ENCODE results near the gene ZNF606.

ZNF606 gene

DNA sequence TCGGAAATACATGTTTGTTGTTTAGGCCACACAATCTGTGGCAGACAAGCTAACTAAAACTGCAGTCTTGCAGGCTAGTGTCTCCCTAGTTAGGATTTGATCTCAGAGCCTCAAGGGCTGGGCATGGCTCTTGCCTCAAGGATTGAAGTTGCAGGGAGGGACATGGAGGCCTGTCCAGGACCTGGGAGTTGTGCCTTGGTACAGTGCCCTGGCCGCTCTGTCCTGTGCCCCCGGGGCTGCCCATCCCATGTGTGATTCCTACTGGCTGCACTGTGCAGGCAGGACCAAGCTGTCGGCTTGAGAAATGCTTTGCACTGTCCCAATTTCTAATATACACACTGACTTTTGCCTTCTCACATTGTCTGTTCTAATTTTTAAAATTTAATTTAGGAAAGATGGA lies 47.6 kb downstream of the ZNF606 start:
- TF ChIP-seq CTCF (IDR thresholded peaks at IDR 0.05; ENCODE audit: low read depth, low read length, missing control alignments), result no peak
- in situ Hi-C loops (cut with HindIII; ENCODE audit: low pct_ligation_motif_present, low sequenced_read_pairs), result no loop called here
- Histone ChIP-seq H3K27ac (no peak overlapping the region), H3K4me3 (ENCODE audit: low read depth, low read length) (no peak overlapping the region), H3K27me3 (replicated peaks) (no peaks in the 10 kb centered on the region), H3K36me3 (replicated peaks) (no peaks in the 10 kb centered on the region)
- no peak for DNase-seq

- Histone ChIP-seq H3K36me3 (replicated peaks) (no peaks in the 10 kb centered on the region), H3K4me3 (ENCODE audit: low read depth, low read length) (no peak overlapping the region), H3K27me3 (replicated peaks) (no peaks in the 10 kb centered on the region), H3K27ac (no peak overlapping the region)
- no peak for DNase-seq
- TF ChIP-seq CTCF (IDR thresholded peaks at IDR 0.05; ENCODE audit: low read depth, low read length, missing control alignments), result no peak
- in situ Hi-C loops (cut with HindIII; ENCODE audit: low pct_ligation_motif_present, low sequenced_read_pairs), result no loop called here
Observed at GRCh38 chr19:57949702-57950101, 52.9 kb downstream of the ZNF606 start.

DNA sequence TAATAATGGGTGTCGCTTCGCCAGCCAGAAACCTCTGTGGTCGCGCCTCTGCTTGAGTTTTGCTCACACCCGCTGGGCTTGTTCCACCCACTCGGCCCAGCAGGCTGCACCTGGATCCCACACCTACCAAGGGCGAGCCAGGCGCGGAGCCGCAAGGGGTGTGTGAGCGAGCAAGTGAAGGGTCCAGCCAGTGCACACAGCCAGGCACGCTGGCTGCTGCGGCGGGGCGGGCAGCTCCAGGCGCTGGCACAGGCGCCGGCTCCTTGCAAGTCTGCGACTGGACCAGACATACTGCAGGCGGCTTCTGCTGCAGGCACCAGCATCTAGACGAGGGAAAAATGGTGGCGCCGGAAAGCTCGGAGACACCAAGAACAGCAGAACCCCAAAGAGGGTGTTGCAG lies 53.3 kb downstream of the ZNF606 start:
- in situ Hi-C loops (cut with HindIII; ENCODE audit: low pct_ligation_motif_present, low sequenced_read_pairs), result no loop called here
- H3K27me3 ChIP-seq (replicated peaks), result no peaks in the 10 kb centered on the region
- no peak for TF ChIP-seq CTCF (IDR thresholded peaks at IDR 0.05; ENCODE audit: low read depth, low read length, missing control alignments)
- no peak overlapping the region for H3K4me3 ChIP-seq (ENCODE audit: low read depth, low read length)
- no peak overlapping the region for H3K27ac ChIP-seq
- no peak for DNase-seq
- no peaks in the 10 kb centered on the region for H3K36me3 ChIP-seq (replicated peaks)

DNA sequence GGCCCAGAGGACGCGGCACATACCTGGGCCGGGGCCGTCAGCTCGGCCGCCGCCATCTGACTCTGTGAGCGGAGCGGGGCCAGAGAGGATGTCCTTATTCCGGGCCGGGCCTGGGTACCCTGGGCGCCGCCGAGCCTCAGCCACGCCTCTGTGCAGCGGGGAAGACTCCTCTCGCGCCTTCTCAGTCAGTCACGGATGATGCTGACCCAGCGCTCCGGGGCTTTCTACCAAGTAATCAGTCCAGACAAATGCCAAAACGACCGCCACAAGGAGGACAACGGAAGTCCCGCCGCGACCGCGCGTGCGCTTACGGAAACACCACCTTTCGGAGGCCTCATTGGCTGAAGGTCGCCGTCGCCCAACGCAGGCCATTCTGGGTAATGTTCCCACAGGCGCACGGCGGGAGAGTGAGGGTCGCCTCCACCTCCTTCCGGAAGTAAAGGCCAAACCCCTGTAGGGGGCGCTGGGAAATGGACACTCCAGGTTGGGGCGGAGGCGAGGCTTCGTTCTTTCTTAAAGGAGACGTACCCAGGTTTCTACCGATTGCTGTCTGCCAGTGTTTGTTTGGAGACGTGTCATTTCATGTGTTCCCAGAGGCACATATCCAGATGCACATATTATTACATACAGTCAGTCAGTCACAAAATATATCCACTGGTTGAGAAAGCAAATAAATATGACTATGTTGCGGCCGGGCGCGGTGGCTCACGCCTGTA lies 55.0 kb downstream of the ZNF606 start, which contains the start of gene ZNF256:
TSS of gene ZNF256 (minus strand) at position 288 of the 716 bp plus-strand sequence. CDS start at position 56, 232 bp downstream.
- TF ChIP-seq CTCF (IDR thresholded peaks at IDR 0.05; ENCODE audit: low read depth, low read length, missing control alignments), result peak; percentile 73
- Histone ChIP-seq H3K27ac (peak within 1 kb of the TSS; percentile 37), H3K4me3 (ENCODE audit: low read depth, low read length) (peak within 1 kb of the TSS; percentile 86), H3K36me3 (replicated peaks) (peaks cover 8% of the 10 kb centered on the region), H3K27me3 (replicated peaks) (no peaks in the 10 kb centered on the region)
- in situ Hi-C loops (cut with HindIII; ENCODE audit: low pct_ligation_motif_present, low sequenced_read_pairs), result no loop called here
- peak; percentile 95 for DNase-seq

GRCh38 chr19:57947088-57947418 lies 55.6 kb downstream of the ZNF606 start:
- peak overlapping the region; percentile 86 for H3K4me3 ChIP-seq (ENCODE audit: low read depth, low read length)
- in situ Hi-C loops (cut with HindIII; ENCODE audit: low pct_ligation_motif_present, low sequenced_read_pairs), result no loop called here
- peaks cover 14% of the 10 kb centered on the region for H3K36me3 ChIP-seq (replicated peaks)
- no peaks in the 10 kb centered on the region for H3K27me3 ChIP-seq (replicated peaks)
- TF ChIP-seq CTCF (IDR thresholded peaks at IDR 0.05; ENCODE audit: low read depth, low read length, missing control alignments), result no peak
- H3K27ac ChIP-seq, result peak overlapping the region; percentile 37
- no peak for DNase-seq

DNA sequence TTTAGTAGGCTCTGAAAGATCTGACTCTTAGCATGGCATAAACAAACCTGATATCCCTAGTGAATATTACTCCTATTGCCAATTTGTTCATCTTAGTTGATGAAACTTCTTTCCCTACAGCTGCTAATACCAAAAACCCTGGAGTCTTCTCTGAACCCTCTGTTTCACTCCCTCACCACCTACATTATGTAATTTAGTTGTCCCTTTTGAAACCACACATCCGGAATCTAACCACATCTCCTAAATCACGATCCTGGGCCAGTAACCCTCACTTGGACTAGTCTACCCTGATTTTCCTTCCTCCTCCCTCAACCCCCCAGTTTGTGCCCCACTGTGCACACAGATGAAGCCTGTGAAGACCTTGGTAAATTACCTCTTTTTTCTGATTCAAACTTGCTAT lies 56.3 kb downstream of the ZNF606 start:
- Histone ChIP-seq H3K27ac (no peak overlapping the region), H3K27me3 (replicated peaks) (no peaks in the 10 kb centered on the region), H3K36me3 (replicated peaks) (peaks cover 21% of the 10 kb centered on the region), H3K4me3 (ENCODE audit: low read depth, low read length) (peak overlapping the region; percentile 86)
- DNase-seq, result no peak
- no peak for TF ChIP-seq CTCF (IDR thresholded peaks at IDR 0.05; ENCODE audit: low read depth, low read length, missing control alignments)
- in situ Hi-C loops (cut with HindIII; ENCODE audit: low pct_ligation_motif_present, low sequenced_read_pairs), result no loop called here
